ENCODE results near the gene TEKT1.

The TEKT1 gene

DNA sequence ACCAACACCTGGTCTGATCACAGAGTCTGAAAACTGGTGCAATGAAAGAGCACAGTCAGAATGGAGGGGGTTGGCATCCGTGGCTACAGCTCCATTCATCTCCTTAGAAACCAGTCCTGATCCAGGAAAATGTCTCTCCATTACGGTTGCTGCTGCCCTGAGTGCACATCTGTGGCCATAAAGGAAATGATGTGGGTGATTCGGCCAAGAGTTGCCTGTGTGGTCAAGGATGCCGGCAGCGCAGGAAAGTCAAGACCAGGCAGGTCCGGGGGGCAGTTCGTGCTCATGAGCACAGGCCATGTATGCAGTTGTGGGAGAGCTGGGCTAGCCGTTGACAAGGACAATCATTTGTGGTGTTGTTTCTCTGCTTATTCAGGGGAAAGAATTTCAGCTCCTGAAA, 69.8 kb downstream of the TEKT1 start:
- DNase-seq (ENCODE audit: low read depth, low spot score), result no peak

DNA sequence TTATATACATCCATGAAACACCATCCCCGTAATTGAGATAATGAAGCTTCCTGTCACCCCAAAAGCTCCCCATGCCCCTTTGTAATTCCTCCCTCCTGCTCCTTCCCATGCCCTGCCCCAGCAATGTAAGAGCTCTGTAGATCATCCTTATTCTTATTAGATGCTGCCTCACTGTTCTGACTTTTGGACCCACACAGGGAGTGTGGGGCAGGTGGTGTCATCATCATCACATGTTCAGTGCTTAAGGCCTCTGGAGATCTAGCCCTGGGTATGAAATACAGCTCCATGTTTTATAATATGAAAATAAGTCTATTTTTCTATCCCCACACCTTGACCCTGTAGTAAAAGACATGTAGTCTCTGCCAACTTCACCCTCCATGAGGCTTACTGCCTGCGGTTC, 73.8 kb downstream of the TEKT1 start:
- DNase-seq (ENCODE audit: low read depth, low spot score), result no peak

GRCh38 chr17:6756425-6757031, 75.0 kb downstream of the TEKT1 start:
- no peak for DNase-seq (ENCODE audit: low read depth, low spot score)

DNA sequence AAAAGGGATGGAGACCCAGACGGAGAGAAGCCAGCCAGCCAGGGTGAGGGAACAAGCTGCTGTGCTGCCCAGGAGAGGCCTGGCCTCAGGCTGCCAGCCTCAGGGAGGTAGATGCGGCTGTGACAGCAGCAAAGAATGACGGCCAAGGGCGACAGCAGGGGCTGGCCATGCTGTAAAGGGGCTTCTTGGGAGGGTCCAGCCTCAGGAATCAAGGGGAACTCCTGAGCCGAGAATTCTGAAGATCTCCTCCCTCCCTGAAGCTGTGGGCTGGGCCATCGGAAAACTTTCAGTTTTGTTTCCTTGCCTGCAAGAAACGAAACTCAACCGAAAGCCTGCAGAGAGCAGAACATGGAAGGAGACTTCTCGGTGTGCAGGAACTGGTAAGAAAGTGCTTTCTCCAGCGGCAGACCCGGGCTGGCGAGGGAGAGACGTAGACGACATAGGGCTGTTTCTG, 75.8 kb downstream of the TEKT1 start, which contains the start of gene XAF1:
Gene XAF1 (plus strand): TSS at position 316 of the 454 bp plus-strand sequence. CDS start 33 bp downstream, at position 349.
- DNase-seq (ENCODE audit: low read depth, low spot score), result peak; percentile 13

DNA sequence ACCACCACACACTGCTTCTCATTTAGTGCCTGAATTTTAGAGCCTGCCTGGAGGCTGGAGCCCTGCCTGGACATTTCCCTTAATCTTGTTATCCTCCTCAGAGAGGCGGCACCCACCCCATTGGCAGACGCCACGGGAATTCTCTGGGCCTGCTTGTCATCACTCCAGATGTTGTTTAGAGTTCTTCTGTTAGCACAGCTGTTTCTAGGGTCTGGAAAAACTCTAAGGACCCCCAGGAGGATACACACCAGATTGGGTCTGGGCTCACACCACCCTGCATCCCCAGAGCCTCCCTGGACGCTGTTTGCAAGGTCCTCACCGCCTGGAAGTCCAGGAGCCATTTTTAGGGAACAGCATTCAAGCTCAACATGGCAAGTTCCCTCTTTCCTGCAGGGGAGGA, 76.2 kb downstream of the TEKT1 start:
- no peak for DNase-seq (ENCODE audit: low read depth, low spot score)

- DNase-seq (ENCODE audit: low read depth, low spot score), result peak; percentile 45
These were observed 78.0 kb downstream of the TEKT1 start for GRCh38 chr17:6753546-6753945.

GRCh38 chr17:6753006-6753445, 78.5 kb downstream of the TEKT1 start:
- peak; percentile 96 for DNase-seq (ENCODE audit: low read depth, low spot score)

- peak; percentile 96 for DNase-seq (ENCODE audit: low read depth, low spot score)
These were observed 79.2 kb downstream of the TEKT1 start for GRCh38 chr17:6752068-6752909.

GRCh38 chr17:6749519-6749918, 82.0 kb downstream of the TEKT1 start:
- no peak for DNase-seq (ENCODE audit: low read depth, low spot score)

DNA sequence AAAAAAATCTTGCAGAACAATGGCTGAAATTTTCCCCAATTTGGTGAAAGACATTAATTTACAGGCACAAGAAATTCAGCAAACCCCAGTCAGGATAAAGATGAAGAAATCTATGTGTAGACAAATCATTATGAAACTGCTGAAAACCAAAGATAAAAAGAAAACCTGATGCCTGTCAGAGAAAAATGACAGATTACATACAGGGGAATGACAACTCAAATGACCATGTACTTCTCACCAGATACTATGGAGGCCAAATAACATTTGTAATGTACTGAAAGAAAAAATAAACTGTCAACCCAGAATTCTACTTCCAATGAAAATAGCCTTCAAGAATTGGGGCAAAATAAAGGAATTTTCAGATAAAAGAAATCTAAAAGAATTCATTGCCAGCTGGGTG, 82.9 kb downstream of the TEKT1 start:
- DNase-seq (ENCODE audit: low read depth, low spot score), result no peak
